ENCODE measurements around the gene MMP11.
A peak's percentile ranks its signal among the peaks of the same experiment; 100 is the strongest.

- TF ChIP-seq ATF3 (IDR thresholded peaks at IDR 0.05) (no peak), CTCF (IDR thresholded peaks at IDR 0.05; ENCODE audit: low read depth, low read length, missing input control) (no peak), MAX (IDR thresholded peaks at IDR 0.05) (no peak), YY1 (IDR thresholded peaks at IDR 0.05) (peak; percentile 35), ZBTB33 (IDR thresholded peaks at IDR 0.05) (no peak), RXRA (IDR thresholded peaks at IDR 0.05) (no peak), REST (IDR thresholded peaks at IDR 0.05) (no peak), RAD21 (IDR thresholded peaks at IDR 0.05) (no peak), TAF1 (conservative IDR thresholded peaks at IDR 0.05) (no peak)
Measured at GRCh38 chr22:23751441-23751996, 21.1 kb upstream of the MMP11 start.

Measured in liver (tissue), 3 donors.